Measurements from ENCODE around the gene PDE8A.

The PDE8A gene

DNA sequence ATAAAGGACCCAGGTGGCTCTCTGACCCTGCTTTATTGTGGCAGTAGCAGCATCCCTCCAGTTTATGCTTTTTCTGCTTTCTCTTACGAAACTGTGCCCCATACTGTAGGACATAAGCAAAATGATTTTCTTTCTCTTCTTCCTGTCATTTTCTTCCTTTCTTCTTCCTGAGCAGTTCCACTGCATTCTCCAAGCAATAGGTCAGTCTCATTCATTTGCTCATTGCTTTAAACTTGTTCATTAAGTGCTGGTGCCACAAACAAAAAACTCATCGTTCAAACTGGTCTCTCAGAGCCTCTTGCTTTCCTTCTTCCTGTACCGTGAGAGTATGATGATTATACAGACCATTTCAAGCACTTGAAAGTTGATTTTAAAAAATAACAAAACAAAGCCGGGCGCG lies 66.8 kb downstream of the PDE8A start:
- ChIA-PET CTCF (interaction anchor here (1.0 kb wide), 1 partner anchor 12 kb away, joined by 6 read pairs; no protein-coding TSS in a partner anchor), POLR2A (no interaction called here)
- TF ChIP-seq ZNF114 (tag by site-specific recombination; IDR thresholded peaks at IDR 0.05) (no peak), PRDM1 (tag by site-specific recombination; IDR thresholded peaks at IDR 0.05) (peak; percentile 86)
- Histone ChIP-seq H3K27ac (ENCODE audit: extremely low read depth, low read depth, low read length) (no peak overlapping the region), H3K4me3 (ENCODE audit: low read depth, low read length) (no peak overlapping the region), H3K4me1 (ENCODE audit: control insufficient read depth, insufficient read depth, low read length) (peaks cover 15% of the 10 kb centered on the region), H3K36me3 (ENCODE audit: control insufficient read depth in 2 of 2, insufficient read depth in 1 of 2, low read length in 2 of 2) (no peaks in the 10 kb centered on the region), H3K9me3 (ENCODE audit: control insufficient read depth, insufficient read depth, low read depth, low read length) (no peaks in the 10 kb centered on the region)

- H3K4me1 ChIP-seq (ENCODE audit: control insufficient read depth, insufficient read depth, low read length), result peaks cover 15% of the 10 kb centered on the region
- ChIA-PET POLR2A (no interaction called here), CTCF (no interaction called here)
- no peaks in the 10 kb centered on the region for H3K36me3 ChIP-seq (ENCODE audit: control insufficient read depth in 2 of 2, insufficient read depth in 1 of 2, low read length in 2 of 2)
- H3K27ac ChIP-seq (ENCODE audit: extremely low read depth, low read depth, low read length), result no peak overlapping the region
- no peaks in the 10 kb centered on the region for H3K9me3 ChIP-seq (ENCODE audit: control insufficient read depth, insufficient read depth, low read depth, low read length)
- TF ChIP-seq TRIM28 (IDR thresholded peaks at IDR 0.05; ENCODE audit: borderline replicate concordance, low read length), result no peak
- no peak for TF ChIP-seq ZNF133 (tag by site-specific recombination; IDR thresholded peaks at IDR 0.05)
- no peak for TF ChIP-seq ZNF704 (tag by site-specific recombination; IDR thresholded peaks at IDR 0.05)
- TF ChIP-seq, protein P1, sequence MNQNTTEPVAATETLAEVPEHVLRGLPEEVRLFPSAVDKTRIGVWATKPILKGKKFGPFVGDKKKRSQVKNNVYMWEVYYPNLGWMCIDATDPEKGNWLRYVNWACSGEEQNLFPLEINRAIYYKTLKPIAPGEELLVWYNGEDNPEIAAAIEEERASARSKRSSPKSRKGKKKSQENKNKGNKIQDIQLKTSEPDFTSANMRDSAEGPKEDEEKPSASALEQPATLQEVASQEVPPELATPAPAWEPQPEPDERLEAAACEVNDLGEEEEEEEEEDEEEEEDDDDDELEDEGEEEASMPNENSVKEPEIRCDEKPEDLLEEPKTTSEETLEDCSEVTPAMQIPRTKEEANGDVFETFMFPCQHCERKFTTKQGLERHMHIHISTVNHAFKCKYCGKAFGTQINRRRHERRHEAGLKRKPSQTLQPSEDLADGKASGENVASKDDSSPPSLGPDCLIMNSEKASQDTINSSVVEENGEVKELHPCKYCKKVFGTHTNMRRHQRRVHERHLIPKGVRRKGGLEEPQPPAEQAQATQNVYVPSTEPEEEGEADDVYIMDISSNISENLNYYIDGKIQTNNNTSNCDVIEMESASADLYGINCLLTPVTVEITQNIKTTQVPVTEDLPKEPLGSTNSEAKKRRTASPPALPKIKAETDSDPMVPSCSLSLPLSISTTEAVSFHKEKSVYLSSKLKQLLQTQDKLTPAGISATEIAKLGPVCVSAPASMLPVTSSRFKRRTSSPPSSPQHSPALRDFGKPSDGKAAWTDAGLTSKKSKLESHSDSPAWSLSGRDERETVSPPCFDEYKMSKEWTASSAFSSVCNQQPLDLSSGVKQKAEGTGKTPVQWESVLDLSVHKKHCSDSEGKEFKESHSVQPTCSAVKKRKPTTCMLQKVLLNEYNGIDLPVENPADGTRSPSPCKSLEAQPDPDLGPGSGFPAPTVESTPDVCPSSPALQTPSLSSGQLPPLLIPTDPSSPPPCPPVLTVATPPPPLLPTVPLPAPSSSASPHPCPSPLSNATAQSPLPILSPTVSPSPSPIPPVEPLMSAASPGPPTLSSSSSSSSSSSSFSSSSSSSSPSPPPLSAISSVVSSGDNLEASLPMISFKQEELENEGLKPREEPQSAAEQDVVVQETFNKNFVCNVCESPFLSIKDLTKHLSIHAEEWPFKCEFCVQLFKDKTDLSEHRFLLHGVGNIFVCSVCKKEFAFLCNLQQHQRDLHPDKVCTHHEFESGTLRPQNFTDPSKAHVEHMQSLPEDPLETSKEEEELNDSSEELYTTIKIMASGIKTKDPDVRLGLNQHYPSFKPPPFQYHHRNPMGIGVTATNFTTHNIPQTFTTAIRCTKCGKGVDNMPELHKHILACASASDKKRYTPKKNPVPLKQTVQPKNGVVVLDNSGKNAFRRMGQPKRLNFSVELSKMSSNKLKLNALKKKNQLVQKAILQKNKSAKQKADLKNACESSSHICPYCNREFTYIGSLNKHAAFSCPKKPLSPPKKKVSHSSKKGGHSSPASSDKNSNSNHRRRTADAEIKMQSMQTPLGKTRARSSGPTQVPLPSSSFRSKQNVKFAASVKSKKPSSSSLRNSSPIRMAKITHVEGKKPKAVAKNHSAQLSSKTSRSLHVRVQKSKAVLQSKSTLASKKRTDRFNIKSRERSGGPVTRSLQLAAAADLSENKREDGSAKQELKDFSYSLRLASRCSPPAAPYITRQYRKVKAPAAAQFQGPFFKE (tag by site-specific recombination; IDR thresholded peaks at IDR 0.05; ENCODE audit: borderline replicate concordance), result no peak
- TF ChIP-seq ZNF624 (tag by site-specific recombination; IDR thresholded peaks at IDR 0.05), result no peak
- H3K4me3 ChIP-seq (ENCODE audit: low read depth, low read length), result no peak overlapping the region
Measured at GRCh38 chr15:85049805-85050204, 68.1 kb downstream of the PDE8A start.

DNA sequence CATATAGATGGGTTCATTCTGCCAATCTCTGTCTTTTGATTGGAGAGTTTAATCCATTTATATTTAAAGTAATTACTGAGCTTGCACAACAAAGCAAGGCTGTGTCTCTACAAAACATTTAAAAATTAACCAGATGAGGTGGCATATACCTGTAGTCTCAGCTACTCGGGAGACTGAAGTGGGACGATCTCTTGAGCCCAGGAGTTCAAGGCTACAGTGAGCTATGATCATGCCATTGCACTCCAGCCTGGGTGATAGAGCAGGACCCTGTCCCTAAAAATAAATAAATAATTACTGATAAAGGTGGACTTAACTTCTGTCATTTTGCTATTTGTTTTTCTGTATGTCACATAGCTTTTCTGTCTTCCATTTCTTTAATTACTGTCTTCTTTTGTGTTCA lies 78.1 kb downstream of the PDE8A start:
- TF ChIP-seq ZXDB (tag by site-specific recombination; IDR thresholded peaks at IDR 0.05), result no peak
- TF ChIP-seq ZSCAN16 (tag by site-specific recombination; IDR thresholded peaks at IDR 0.05), result no peak
- no peak for TF ChIP-seq KLF10 (tag by site-specific recombination; IDR thresholded peaks at IDR 0.05)
- no peak for TF ChIP-seq AEBP2 (tag by site-specific recombination; IDR thresholded peaks at IDR 0.05; ENCODE audit: borderline replicate concordance)
- TF ChIP-seq ZNF654 (tag by site-specific recombination; IDR thresholded peaks at IDR 0.05; ENCODE audit: low read depth), result no peak
- TF ChIP-seq ZSCAN30 (tag by site-specific recombination; IDR thresholded peaks at IDR 0.05), result no peak
- TF ChIP-seq ZBTB48 (tag by site-specific recombination; IDR thresholded peaks at IDR 0.05), result no peak
- no peak for TF ChIP-seq PRDM1 (tag by site-specific recombination; IDR thresholded peaks at IDR 0.05)
- ChIA-PET POLR2A (no interaction called here), CTCF (no interaction called here)
- Histone ChIP-seq H3K9me3 (ENCODE audit: control insufficient read depth, insufficient read depth, low read depth, low read length) (no peaks in the 10 kb centered on the region), H3K27ac (ENCODE audit: extremely low read depth, low read depth, low read length) (no peak overlapping the region), H3K4me1 (ENCODE audit: control insufficient read depth, insufficient read depth, low read length) (no peaks in the 10 kb centered on the region), H3K36me3 (ENCODE audit: control insufficient read depth in 2 of 2, insufficient read depth in 1 of 2, low read length in 2 of 2) (no peaks in the 10 kb centered on the region), H3K4me3 (ENCODE audit: low read depth, low read length) (no peak overlapping the region)
